NCI-H69 (cell line): ENCODE measurements around the gene PHF24.
A peak's percentile ranks its signal among the peaks of the same experiment; 100 is the strongest.
"Not testable (repeated sequence)": the region's sequence is repeated elsewhere in the genome, so short reads cannot be mapped to it uniquely, and the experiment has no call there.

Experiments
- DNase-seq: peaks from one replicate; lab custom pipeline; 2025; lab: John Stamatoyannopoulos, UW

PHF24 gene

DNA sequence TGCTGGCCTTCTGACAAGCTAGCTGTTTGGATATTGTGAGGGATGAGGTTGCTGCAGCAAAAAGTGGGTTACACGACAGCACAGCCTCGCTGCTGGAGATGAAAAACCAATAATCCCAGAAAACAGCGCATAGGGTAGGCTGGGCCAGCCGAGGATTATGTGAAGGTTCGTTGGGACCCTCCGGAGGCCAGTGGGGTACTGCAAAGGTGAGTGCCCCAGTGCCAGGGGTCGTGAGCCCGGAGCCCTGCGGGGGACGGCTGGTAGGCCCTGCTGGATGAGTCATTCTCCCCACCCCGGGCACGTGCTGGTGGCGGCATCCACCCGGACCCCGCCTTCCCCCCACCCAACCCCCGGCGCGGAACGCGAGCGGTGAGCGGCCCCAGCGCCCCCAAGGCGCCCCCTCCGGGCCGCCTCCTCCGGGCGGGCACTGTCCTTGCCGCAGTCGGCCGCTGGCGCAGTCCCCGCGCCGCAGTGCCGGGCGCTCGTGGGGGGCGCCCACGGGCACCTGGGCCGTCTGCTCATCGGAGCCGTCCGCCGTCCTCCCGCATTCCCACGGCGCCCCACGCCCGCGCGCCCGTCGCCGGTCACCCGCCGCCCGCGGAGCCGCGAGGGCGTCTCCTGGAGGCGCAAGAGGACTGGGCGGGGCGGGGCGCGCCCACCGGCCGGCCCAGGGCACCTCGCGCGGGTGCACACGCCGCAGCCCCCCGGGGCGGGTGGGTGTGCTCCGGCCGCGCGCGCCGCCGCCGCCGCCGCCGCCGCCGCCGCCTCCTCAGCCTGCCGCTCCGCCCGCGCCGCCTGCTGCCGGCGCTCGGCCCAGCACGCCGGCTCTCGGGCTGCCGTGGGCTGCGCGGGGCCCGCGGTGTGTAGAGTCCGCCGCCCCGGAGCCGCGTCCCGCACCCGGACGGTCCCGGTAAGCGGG, at the start of gene PHF24:
Gene PHF24, plus strand, starts transcription at position 794 of the 919 bp plus-strand sequence. CDS start 13,014 bp downstream, outside the sequence.
- peak; percentile 63 for DNase-seq

DNA sequence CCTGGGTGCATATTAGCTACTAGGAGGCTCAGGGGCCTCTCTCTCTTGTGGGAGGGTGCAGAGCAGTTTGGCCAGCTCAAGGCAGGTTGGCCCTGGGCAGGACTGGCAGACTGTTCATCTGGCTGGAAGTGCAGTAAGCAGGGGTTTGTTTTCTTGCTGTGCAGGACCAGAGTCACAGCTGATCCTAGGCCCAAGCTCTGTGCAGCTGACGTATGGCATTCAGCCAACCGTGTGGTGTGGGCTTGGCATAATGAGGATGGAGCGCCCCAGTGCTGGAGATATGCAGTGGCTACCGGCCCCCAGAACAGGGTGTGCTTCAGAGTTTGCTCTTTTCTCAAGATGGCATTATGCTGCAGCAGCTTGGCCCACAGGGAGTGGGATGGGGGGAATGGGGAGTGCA, 31.0 kb upstream of the PHF24 start:
- DNase-seq, result no peak

DNA sequence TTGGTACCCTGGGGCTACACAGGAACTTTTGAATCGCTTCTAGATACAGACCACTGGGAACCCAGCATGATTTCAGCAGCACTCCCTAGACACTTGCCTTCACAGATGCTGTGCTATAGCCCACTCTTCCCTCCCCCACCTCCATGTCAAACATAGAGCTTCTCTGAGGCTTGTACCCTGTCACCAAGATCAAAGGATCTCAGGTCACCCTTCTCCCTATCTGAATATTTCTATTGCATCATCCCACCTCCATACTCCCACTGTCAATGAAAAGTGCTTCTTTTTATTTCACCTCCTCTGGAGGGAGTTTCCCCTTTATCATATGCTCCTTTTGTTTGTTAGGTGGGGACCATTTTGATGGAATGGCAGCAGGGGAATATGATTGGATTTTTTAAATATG, 29.2 kb upstream of the PHF24 start:
- DNase-seq, result no peak

DNA sequence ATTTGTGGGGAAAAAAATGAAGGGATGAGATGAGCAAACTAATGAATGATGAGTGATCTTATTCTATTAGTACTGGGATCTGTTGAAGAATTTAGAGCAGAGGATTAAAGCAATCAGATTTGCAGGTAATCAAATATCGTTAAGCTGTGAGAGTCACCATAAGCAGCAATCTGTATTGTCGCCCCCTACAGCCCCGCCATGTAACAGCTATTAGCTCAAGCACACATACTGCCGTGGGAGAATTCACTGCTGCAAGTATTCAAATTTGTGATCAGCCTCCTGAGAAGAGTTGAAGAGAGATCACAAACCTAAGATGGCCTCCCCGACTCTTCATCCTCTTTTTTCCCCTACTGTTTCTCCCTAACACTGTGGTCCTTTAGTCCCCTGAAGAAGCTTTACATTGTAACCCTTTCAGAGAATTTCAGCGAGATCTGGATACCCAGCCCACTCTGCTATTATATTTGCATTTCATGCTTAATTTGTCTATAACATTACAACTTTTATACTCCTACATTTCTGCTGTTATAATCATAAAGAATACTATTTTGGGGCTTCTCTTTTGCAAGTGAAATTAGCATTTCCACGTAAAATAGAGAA, 28.5 kb upstream of the PHF24 start:
- peak; percentile 43 for DNase-seq

DNA sequence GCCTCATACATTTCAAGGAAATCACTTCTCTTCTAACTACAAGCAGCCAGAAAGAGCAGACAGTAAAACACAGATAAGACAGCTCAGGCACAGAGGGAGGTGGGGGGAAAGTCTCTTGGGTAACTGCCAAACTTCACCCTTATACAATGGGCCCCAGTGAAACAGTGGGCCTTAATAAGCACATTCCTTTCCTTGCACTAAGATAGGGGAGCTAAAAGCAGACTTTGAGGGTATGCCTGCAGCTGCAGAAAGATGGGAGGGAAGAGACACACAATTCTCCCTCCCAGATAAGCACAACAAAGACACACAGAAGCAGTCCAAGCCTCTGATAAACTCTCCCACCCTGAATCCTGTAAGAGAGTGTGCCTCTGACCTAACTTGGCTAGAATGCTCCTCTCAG, 18.1 kb upstream of the PHF24 start:
- not testable (repeated sequence) for DNase-seq

DNA sequence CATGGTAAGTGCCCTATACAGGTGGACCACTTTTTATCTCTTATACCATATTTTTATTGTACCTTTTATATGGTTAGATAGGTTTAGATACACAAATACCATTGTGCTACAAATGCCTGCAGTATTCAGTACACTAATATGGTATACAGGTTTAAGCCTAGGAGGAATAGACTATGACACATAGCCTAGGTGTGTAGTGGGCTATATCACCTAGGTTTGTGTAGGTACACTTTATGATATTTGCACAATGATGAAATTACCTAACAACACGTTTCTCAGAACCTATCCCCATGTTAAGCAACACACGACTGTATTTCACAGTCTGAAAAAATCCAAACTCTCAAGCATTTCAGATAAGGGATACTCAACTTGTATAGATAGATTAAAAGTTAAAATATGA, 9.6 kb upstream of the PHF24 start:
- DNase-seq, result no peak

DNA sequence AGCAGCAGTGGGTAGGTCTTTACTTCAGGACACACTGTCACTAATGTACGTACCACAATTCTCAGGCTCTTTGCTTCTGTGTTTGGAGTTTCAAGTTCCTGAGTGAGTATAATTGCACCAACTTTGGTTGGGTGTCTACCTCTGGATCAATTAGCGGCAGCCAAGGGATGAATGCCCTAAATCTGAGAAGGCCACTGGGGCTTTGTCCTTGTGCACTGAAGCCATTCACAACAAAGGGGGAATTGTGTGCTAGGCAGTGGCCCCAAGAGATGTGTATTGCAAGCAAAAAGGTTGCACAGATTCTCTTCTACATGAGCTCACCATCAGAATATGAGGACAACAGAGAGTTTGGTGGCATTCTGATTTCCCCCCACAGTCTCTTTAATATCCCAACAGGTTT, 3.9 kb upstream of the PHF24 start:
- DNase-seq, result no peak

DNA sequence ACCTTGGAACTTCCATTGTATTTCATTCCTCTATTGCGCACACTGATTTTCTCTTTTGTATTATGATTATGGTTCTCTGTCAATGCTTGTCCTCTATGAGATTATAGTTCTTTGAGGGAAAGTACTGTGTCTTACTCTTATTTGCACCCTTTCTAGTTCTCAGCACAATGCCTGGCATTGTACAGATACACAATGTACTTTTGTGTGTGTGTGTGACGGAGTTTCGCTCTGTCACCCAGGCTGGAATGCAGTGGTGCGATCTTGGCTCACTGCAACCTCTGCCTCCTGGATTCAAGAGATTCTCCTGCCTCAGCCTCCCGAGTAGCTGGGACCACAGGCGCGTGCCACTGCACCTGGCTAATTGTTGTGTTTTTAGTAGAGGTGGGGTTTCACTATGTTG, 2.0 kb upstream of the PHF24 start:
- DNase-seq, result not testable (repeated sequence)

DNA sequence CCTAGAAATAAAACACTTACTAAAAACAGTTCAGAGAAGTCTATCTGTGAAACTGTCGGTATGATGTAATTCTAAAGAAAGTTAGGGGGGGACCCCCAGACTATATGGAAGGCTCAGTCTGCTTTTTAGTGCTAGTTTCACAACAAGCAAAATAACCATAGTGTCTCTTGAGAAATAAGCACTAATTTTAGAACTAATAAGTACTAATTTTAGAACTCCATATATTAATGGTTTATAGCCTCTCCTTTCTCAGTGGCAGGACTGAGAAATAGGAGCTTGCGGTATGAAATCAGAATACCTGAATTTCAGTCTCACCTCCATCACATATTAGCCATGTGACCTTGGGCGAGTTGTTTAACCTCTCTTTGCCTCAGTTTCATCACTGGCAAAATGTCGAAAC, 1.4 kb upstream of the PHF24 start:
- DNase-seq, result no peak

DNA sequence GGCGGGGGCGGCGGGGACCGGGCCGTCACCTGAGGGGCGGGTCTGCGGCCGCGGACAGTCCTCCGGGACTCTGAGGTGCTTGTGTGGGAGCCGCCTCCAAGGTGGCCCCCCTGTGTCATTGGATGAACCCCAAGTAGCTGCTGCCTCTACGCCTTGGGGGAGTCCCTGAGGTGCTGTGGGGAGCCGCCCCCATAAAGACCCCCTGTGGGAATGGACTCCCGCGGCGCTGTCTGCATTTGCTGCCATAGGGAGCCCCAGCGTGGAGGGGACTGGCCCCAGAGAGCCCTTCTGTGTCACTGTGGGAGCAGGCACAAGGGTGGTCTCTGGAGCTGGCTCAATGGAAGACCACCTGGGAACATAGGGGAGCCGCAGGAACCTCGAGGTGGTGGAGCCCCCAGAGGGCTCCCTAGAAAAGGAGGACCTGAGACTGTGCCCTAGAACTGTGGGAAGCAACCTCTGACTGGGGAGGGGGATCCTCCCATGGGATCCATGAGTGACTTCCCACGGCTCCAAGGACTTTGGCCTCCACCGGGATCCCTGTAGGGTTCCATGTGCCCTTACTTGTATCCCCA, 412 bp downstream of the PHF24 start:
- no peak for DNase-seq

DNA sequence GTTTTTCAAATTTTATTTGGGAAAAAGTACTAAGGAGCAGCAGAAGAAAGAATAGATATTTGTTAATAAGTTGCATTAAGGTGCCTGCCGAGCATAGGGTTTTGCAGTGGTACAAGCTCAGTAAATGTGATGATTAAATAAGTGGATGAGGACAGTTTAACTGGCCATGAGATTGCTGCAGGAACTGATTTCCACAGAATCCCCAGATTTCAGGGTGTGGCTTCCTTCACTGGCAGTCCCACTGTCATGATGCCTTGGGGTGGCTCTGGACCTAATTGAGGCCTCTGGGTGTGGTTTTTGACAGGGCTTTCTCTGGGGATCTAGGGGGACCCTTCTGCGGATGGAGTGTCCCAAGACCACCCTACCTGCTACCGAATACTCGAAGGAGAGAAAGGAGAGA, 1.4 kb downstream of the PHF24 start:
- no peak for DNase-seq

DNA sequence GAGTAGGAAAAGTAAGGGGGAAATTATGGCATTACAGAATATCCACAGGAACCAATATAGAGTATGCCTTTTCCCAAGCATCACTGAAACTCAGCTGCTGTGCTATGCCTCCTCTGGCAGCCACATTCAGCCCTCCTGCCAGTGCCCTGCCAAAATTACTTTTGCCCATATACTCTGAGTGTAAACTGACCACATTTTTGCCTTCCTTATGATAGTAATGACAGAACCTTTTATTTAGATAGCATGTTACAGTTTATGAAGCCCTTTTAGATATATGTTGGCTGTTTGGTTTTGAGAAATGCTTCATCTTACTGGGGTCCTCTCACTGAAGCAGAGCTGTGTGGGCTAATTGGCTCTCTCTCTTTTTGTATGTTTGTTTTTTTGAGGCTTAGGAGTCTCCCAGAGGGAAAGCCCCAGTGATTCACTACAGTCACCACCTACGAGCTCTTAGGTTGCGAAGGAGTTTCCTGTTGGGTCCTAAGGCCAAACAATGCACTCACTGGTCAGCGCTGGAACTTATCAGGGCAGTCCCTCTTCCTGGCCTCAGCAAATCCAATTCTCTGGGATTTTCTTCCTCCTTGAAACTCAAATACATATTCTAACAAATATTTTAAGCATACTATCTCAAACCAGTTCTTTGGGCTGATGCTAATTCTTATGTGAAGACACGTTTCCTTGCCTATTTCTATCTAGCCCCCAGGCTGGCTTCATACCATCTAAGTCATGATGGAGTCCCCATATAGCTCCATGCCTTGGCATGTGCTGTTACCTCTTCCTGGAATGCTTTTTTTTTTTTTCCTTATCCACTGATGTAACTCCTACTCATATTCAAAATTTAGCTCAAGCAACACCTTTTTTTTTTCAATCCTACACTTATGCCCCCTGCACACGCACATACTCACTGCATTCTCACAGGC, 3.7 kb downstream of the PHF24 start:
- DNase-seq, result no peak

DNA sequence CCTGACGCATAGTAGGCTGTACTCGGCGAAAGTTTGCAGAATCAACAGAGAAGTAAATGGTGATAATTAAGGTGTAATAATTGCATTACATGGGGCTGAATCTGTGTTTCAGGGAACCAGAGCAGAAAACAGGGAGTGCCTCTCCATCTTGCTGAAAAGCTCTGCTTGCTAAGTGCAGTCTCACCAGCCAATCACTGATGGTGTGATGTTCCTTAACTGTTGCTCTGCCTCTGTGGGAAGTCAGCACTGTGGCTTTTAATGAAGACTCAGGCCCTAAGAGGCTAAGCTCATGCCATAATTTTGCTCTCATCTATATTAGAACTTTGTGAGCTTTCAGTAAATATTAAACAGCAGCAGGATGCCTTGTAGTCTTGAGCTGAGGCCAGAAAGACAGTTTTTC, 4.5 kb downstream of the PHF24 start:
- DNase-seq, result no peak

DNA sequence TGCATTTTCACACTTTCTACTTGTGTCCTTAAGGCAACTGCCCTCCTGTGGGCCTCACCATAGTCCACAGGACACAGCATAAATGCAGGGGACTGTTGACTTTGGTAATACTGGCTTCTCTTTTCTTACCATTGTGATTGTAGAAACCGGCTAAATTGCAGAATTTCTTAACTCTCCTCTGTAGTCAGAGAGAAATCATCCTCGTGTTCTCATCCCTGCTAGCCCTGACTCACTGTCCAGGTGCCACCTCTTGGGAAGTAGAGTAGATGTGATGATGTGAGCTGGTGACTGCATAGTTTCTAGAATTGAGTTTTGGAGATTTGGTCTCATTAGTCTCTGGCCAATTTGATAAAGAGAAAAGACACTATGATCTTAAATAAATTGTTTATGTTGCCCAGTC, 5.5 kb downstream of the PHF24 start:
- no peak for DNase-seq

DNA sequence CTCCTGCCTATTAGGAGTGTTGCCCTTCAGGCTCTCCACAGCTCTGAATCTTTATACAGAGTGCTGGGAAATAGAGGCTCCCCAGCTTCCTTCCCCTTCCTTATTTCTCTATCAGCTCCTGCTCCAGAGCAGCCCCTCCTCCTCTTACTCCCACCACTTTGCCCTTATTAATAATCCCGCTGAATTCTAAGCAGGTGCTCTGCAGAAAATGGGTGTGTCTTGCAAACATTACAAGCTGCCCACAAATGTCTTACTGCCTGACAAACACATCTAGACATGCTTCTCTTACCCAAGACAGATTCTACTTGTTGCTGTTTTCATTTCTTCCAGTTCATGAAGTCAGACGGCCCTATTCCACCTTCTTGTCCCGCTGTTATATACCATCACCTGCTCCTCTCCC, 6.4 kb downstream of the PHF24 start:
- DNase-seq, result no peak

DNA sequence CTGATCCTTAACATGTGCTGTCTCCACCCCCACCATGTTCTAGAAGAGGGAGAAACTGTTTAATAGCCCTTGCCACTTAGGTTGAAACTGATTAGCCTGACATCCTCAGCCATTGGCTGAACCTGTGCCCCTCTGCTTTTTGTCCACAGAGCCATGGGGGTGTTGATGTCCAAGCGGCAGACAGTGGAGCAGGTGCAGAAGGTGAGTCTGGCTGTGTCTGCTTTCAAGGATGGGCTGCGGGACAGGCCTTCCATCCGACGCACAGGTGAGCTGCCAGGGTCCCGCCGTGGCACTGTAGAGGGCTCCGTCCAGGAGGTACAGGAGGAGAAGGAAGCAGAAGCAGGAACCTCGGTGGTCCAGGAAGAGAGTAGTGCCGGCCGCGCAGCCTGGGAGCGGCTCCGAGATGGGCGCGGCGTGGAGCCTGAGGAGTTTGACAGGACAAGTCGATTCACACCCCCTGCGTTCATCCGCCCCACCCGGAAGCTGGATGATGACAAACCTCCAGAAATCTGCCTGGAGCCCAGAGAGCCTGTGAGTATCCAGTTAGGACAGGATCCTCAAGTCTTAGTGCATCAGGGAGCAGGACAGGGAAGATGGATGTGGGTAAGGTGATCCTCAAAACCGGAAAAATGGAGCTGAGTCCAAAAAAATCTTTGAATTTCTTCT, 13.2 kb downstream of the PHF24 start:
- DNase-seq, result no peak

DNA sequence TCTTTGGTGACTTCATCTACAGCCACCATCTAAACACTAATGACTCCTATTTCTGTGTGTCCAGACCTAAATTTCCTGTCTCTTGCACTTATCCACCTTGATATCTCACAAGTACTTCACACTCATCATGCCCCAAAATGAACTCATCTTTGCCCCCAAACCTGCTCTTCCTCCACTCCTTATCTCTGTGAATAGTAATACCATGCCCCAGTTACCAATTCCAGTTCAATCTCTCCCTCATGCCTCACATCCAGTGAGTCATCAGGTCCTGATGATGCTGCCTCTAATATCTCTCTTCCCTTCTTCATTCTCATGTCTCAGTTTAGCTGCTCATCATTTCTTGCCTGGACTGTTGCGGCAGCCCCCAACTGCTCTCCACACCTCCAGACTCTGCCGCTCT, 16.6 kb downstream of the PHF24 start:
- no peak for DNase-seq

DNA sequence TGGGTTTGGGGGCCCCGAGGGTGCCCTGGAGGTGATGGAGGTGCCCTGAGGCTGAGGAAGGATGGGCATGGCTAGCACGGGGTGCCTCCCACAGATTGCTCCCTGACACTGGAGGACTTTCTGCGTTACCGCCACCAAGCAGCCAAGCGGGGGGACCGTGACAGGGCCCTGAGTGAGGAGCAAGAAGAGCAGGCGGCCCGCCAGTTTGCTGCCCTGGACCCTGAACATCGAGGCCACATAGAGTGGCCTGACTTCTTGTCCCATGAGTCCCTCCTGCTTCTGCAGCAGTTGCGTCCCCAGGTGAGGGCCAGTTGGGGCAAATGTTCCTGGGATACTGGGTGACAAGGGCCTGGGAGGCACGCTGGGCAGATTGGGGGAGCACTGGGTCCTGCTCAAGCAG, 18.4 kb downstream of the PHF24 start:
- no peak for DNase-seq

DNA sequence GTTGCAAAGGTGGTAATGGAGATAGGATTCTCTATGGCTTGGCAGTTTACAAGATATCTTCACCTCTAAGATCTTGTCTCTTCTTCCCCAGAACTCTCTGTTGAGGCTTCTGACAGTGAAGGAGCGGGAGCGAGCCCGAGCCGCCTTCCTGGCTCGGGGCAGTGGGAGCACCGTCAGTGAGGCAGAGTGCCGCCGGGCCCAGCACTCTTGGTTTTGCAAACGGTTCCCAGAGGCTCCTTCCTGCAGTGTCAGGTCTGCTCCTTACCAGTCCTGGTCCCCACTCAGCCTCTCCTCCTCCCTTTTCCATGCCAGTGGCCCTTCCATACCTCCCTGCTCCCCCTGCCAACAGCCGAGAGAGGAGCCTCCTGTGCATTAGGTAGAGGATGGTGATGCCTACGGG, 18.9 kb downstream of the PHF24 start:
- no peak for DNase-seq

DNA sequence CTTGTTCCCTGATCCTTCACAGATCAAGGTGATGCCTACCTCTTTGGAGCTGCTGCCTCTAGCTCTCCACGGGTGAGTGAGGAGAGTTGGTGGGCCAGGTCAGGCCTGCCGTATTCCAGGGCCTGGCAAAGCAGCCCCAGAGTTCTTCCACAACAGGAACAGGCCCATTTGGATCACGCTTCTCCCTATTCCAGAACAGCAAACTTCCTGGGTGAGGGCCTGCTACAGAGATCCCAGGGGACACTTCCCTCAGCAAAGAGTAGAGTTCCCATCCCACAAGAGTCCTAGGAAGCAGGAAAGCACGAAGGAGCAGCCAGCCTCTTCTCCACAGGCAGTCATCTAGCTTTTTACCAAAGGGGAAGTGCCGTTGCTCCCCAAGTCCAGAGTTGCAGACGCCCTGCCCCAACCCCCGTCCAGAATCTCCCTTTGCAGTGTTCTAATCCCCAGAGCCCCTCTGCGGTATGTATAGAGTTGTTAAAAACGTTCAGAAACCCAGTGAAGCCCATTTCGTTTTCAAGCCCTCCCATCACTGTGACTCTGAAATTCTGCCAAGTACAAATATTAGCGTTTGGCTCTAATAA, 22.2 kb downstream of the PHF24 start:
- DNase-seq, result no peak

DNA sequence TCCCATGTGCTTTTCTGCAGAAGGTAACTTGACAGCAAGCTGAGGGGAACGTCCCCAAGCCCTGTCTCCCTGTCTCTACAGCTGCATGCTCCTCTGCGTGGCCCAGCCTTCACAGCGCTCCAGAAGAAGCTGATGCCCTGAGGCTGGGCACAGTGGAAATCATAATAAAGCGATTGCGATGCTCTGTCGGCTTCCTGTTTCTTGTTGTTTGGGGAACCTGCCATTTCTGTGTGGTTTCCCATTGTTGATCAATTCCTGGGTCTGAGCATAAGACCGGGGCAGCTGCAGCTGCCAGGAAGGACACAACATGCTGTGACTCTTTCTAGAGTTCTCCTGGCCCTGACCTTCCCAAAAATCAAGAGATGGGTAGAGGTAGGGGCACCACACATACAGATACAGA, 24.3 kb downstream of the PHF24 start:
- no peak for DNase-seq
